HG03103 (cell line): Measurements from ENCODE around the gene PTPRN2.
"Not testable (repeated sequence)": the region's sequence is repeated elsewhere in the genome, so short reads cannot be mapped to it uniquely, and the experiment has no call there.

Experiments used
- ATAC-seq: cut with Tn5 transposase; IDR thresholded peaks from one replicate; pipeline ENCODE4 v1.9.1; 2021; ENCODE audit warnings: low read depth; ENCODE audit not compliant: unreplicated experiment

Gene PTPRN2

GRCh38 chr7:157597562-157597961 is 990.1 kb downstream of the PTPRN2 start:
- ATAC-seq = no peak

- ATAC-seq = no peak
Measured at GRCh38 chr7:157596881-157597280, 990.7 kb downstream of the PTPRN2 start.

- no peak for ATAC-seq
Measured at GRCh38 chr7:157596471-157596870, 991.2 kb downstream of the PTPRN2 start.

GRCh38 chr7:157596026-157596425 is 991.6 kb downstream of the PTPRN2 start:
- ATAC-seq = no peak

- ATAC-seq = no peak
Measured at GRCh38 chr7:157595086-157595855, 992.4 kb downstream of the PTPRN2 start.

GRCh38 chr7:157594306-157594705 is 993.3 kb downstream of the PTPRN2 start:
- no peak for ATAC-seq

GRCh38 chr7:157593541-157593940 is 994.1 kb downstream of the PTPRN2 start:
- ATAC-seq = no peak

- ATAC-seq = not testable (repeated sequence)
Measured at GRCh38 chr7:157592636-157593320, 994.8 kb downstream of the PTPRN2 start.

- ATAC-seq = no peak
Measured at GRCh38 chr7:157590526-157590925, 997.1 kb downstream of the PTPRN2 start.

- ATAC-seq = no peak
Measured at GRCh38 chr7:157589680-157590079, 997.9 kb downstream of the PTPRN2 start.

GRCh38 chr7:157587805-157588560 is 999.6 kb downstream of the PTPRN2 start:
- no peak for ATAC-seq

- ATAC-seq = no peak
Measured at GRCh38 chr7:157587051-157587804, 1000.4 kb downstream of the PTPRN2 start.

GRCh38 chr7:157586426-157586955 is 1001.1 kb downstream of the PTPRN2 start:
- ATAC-seq = no peak

GRCh38 chr7:157585113-157585861 is 1002.3 kb downstream of the PTPRN2 start:
- no peak for ATAC-seq

- ATAC-seq = no peak
Measured at GRCh38 chr7:157584420-157584819, 1003.2 kb downstream of the PTPRN2 start.

- no peak for ATAC-seq
Measured at GRCh38 chr7:157581740-157582139, 1005.9 kb downstream of the PTPRN2 start.

- ATAC-seq = no peak
Measured at GRCh38 chr7:157580324-157580723, 1007.3 kb downstream of the PTPRN2 start.

GRCh38 chr7:157579425-157579824 is 1008.2 kb downstream of the PTPRN2 start:
- no peak for ATAC-seq

GRCh38 chr7:157577796-157578339 is 1009.8 kb downstream of the PTPRN2 start:
- ATAC-seq = no peak
